ENCODE data around the gene BACE1-AS.

Gene BACE1-AS

DNA sequence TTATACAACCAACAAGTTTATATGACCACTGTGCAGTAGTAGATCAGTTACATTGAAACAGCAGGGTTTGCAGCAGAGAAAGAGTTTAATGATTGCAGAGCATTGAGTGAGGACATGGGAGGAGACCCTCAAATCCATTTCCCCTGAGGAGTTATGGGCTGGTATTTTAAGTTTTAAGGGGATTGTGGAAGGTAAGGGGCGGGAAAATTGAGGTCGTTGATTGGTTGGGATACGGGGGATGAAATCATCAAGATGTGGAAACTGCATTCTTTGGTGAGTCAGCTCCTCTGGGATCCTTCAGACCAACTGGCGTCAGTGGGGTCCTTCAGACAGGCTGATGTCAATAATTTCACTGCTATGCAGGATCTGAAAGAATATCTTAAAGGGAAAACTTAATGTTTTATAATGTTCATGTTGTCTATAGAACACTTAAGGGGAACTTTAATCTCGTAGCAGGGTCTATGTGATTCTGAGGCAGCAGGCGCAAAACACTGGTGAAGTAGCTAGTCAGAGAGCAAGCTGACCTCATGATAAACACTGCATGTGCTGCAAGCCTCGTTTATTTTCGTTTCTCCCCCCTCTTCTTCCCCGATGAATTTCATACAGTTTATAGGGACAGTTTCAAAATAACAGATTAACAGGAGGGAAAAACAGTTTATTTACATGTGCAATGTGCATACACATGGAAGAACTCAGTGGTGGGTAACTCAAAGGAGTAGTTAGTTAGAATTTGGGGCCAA, 17.4 kb upstream of the BACE1-AS start:
- no peaks in the 10 kb centered on the region for H3K9me3 Mint-ChIP-seq
- peaks cover 10 to 15% of the 10 kb centered on the region in 2 donors for H3K4me1 Mint-ChIP-seq (ENCODE audit: low read depth in 2 of 2)
- H3K27ac Mint-ChIP-seq = peak overlapping the region in 1 of 2 donors; percentile 20
- DNase-seq (no peak), ATAC-seq (replicated peaks) (no peak)
- H3K36me3 Mint-ChIP-seq (ENCODE audit: insufficient read depth) = peaks cover under 1% of the 10 kb centered on the region
- no peak overlapping the region for H3K4me3 Mint-ChIP-seq
- no peaks in the 10 kb centered on the region for H3K27me3 Mint-ChIP-seq

DNA sequence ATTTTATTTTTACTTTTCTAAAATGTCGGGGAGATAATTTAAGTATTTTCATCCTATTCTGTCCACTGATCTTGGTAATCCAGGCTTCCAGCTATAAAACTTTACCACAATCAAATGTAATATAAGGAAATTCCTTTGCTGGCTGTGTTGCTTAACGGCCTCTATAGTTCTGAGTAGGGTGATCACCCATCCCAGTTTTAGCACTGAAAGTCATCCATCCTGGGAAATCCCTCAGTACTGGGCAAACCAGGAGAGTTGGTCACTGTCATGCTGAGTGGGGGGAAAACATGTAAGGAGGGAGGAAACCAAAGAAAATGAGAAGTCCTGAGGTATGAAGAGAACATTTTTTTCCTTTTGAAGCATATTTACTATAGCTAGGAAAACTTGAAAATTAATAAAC, 12.8 kb upstream of the BACE1-AS start:
- Mint-ChIP-seq H3K36me3 (ENCODE audit: insufficient read depth) (peaks cover 22% of the 10 kb centered on the region), H3K27ac (peak overlapping the region in 1 of 2 donors; percentile 90), H3K4me1 (ENCODE audit: low read depth in 2 of 2) (peaks cover 24 to 32% of the 10 kb centered on the region in 2 donors), H3K4me3 (no peak overlapping the region), H3K9me3 (no peaks in the 10 kb centered on the region), H3K27me3 (no peaks in the 10 kb centered on the region)
- no peak for DNase-seq
- ATAC-seq (replicated peaks) = no peak

DNA sequence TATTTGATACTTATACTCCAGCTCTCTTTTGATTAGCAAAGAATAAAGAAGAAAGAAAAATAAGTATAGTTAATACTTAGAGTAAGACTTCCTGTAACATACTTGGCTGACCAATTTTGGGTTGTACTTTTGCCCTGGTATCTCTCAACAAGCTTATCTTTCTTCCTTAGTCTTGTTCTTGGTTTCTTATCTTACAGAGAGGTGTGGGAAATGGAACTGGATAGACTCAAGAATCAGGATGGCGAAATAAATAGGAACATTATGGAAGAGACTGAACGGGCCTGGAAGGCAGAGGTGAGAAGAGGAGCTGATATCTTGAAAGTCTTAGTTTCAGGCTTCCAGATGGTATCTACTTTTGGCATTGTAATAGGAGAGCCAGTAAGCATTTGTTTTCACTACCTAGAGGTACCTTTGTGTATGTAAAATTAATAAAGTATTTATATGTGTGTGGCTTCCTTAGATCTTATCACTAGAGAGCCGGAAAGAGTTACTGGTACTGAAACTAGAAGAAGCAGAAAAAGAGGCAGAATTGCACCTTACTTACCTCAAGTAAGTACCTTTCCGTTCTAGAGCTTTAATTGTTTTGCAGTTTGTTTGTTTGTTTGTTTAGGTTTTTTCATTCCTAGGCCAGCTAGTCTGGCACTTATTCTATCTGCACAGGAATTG, 11.3 kb upstream of the BACE1-AS start:
- Mint-ChIP-seq H3K4me3 (peak overlapping the region; percentile 68 to 76), H3K27me3 (no peaks in the 10 kb centered on the region), H3K4me1 (ENCODE audit: low read depth in 2 of 2) (peaks cover 22 to 32% of the 10 kb centered on the region in 2 donors), H3K36me3 (ENCODE audit: insufficient read depth) (peaks cover 35% of the 10 kb centered on the region), H3K9me3 (no peaks in the 10 kb centered on the region), H3K27ac (peak overlapping the region; percentile 90 to 92)
- ATAC-seq (replicated peaks) = peak; percentile 69
- no peak for DNase-seq

DNA sequence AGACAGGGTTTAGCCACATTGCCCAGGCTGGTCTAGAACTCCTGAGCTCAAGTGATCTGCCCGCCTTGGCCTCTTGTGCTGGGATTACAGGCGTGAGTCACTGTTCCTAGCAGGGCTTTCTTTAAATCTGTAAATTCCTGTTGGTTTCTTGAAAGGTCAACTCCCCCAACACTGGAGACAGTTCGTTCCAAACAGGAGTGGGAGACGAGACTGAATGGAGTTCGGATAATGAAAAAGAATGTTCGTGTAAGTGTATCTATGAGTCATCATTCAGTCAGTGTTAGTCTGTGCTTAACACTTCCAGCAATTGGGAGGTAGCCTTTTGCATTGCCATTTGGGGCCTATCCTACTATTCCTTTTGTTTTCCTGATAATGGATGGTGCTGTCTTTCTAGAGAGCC, 10.0 kb upstream of the BACE1-AS start:
- H3K27ac Mint-ChIP-seq = peak overlapping the region; percentile 46 to 90
- no peak for ATAC-seq (replicated peaks)
- no peaks in the 10 kb centered on the region for H3K9me3 Mint-ChIP-seq
- DNase-seq = no peak
- peaks cover 35% of the 10 kb centered on the region for H3K36me3 Mint-ChIP-seq (ENCODE audit: insufficient read depth)
- H3K4me3 Mint-ChIP-seq = peak overlapping the region; percentile 68 to 76
- H3K4me1 Mint-ChIP-seq (ENCODE audit: low read depth in 2 of 2) = peaks cover 16 to 22% of the 10 kb centered on the region in 2 donors
- H3K27me3 Mint-ChIP-seq = no peaks in the 10 kb centered on the region

DNA sequence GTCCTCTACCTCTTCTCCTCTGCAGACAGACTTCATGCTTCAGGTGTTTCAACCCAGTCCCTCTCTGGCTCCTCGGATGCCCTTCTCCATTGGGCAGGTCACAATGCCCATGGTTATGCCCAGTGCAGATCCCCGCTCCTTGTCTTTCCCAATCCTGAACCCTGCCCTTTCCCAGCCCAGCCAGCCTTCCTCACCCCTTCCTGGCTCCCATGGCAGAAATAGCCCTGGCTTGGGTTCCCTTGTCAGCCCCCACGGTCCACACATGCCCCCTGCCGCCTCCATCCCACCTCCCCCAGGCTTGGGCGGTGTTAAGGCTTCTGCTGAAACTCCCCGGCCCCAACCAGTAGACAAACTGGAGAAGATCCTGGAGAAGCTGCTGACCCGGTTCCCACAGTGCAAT, 9.3 kb upstream of the BACE1-AS start:
- Mint-ChIP-seq H3K4me3 (peak overlapping the region; percentile 68 to 76), H3K4me1 (ENCODE audit: low read depth in 2 of 2) (peaks cover 16 to 22% of the 10 kb centered on the region in 2 donors), H3K27ac (peak overlapping the region; percentile 62 to 86), H3K9me3 (no peaks in the 10 kb centered on the region), H3K36me3 (ENCODE audit: insufficient read depth) (peaks cover 35% of the 10 kb centered on the region), H3K27me3 (no peaks in the 10 kb centered on the region)
- ATAC-seq (replicated peaks) (no peak), DNase-seq (no peak)

DNA sequence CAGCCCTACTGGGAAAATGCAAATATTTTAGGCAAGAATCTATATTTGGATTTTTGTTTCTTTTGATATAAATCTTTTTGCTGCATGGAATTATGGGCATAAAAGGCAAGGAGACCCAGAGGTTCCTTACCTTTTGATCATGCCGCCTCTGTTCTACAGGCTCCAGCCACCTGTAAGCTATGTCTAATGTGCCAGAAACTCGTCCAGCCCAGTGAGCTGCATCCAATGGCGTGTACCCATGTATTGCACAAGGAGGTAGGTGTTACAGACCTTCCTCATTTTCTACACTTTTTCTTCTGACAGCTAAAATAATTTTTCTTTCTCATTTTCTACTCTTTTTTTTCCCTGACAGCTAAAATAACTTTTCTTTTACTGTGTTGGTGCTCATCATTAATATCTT, 8.2 kb upstream of the BACE1-AS start:
- Mint-ChIP-seq H3K27me3 (no peaks in the 10 kb centered on the region), H3K4me1 (ENCODE audit: low read depth in 2 of 2) (peaks cover 16 to 29% of the 10 kb centered on the region in 2 donors), H3K27ac (peak overlapping the region; percentile 41 to 86), H3K9me3 (no peaks in the 10 kb centered on the region), H3K4me3 (no peak overlapping the region), H3K36me3 (ENCODE audit: insufficient read depth) (peaks cover 35% of the 10 kb centered on the region)
- ATAC-seq (replicated peaks) = no peak
- DNase-seq = no peak

DNA sequence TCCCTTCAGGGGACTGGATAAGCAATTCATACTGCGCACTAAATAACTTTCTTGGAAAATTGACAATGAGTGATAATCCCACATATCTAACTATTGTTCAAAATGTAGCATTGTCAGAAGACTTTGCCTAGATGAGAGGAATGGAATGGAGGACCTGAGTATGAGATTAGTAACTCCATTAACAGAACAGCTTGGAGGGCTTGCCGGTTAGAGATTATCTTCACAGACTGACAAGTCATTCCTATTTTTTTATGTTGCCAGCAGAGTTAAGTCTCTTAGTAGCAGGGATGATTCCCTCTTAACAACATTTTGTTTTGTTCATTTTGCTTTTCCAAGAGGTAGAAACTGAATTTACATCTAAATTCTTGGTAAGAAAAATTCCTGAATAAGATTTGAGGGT, 7.1 kb upstream of the BACE1-AS start:
- Mint-ChIP-seq H3K9me3 (no peaks in the 10 kb centered on the region), H3K27me3 (no peaks in the 10 kb centered on the region), H3K36me3 (ENCODE audit: insufficient read depth) (peaks cover 35% of the 10 kb centered on the region), H3K4me3 (no peak overlapping the region), H3K4me1 (ENCODE audit: low read depth in 2 of 2) (peaks cover 15 to 34% of the 10 kb centered on the region in 2 donors), H3K27ac (no peak overlapping the region)
- DNase-seq (no peak), ATAC-seq (replicated peaks) (no peak)

DNA sequence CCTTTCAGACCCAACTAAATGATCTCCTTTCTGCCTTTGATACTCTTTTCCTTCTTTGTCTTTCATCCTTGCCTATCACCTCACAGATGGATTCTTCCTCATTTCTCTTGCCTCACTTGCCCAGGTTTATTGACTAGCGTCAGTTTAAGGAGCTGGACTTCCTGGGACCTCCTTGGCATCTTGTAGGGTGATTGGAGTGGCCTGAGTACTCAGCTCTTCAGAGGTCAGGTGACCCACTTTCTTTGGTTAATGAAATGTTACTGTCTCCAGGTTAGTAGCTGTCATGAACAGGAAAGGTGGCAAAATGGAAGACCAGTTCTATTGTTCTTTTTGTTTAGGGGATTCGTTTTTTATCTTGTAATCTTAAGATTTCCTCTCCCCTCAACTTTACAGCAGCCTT, 4.6 kb upstream of the BACE1-AS start:
- H3K9me3 Mint-ChIP-seq = no peaks in the 10 kb centered on the region
- DNase-seq = no peak
- ATAC-seq (replicated peaks) = no peak
- no peaks in the 10 kb centered on the region for H3K27me3 Mint-ChIP-seq
- peaks cover 4 to 22% of the 10 kb centered on the region in 2 donors for H3K4me1 Mint-ChIP-seq (ENCODE audit: low read depth in 2 of 2)
- H3K4me3 Mint-ChIP-seq = no peak overlapping the region
- H3K27ac Mint-ChIP-seq = peak overlapping the region; percentile 5 to 19
- peaks cover 28% of the 10 kb centered on the region for H3K36me3 Mint-ChIP-seq (ENCODE audit: insufficient read depth)

DNA sequence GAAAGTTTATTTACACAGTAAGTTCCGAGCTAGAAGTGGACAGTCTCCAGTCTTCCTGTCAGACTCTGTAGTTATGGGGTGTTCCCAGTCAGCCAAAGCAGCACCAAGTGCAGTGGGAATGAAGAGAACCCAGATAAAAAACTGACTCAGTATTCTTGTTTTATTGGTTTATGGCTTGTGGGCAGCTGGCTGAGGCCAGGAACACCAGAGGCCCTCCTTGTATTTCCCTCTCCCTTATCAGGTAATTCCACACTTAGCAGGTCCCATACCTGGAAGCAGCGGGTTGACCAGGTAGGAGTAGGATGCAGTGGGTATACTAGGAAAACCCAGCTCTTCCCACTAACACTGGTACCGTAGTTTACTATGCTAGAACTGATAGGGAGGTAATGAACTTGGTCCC, 3.5 kb upstream of the BACE1-AS start:
- Mint-ChIP-seq H3K27me3 (no peaks in the 10 kb centered on the region), H3K4me1 (ENCODE audit: low read depth in 2 of 2) (peaks cover 0 to 14% of the 10 kb centered on the region in 2 donors), H3K27ac (peak overlapping the region; percentile 19 to 83), H3K4me3 (no peak overlapping the region), H3K36me3 (ENCODE audit: insufficient read depth) (peaks cover 20% of the 10 kb centered on the region), H3K9me3 (no peaks in the 10 kb centered on the region)
- DNase-seq (no peak), ATAC-seq (replicated peaks) (no peak)

DNA sequence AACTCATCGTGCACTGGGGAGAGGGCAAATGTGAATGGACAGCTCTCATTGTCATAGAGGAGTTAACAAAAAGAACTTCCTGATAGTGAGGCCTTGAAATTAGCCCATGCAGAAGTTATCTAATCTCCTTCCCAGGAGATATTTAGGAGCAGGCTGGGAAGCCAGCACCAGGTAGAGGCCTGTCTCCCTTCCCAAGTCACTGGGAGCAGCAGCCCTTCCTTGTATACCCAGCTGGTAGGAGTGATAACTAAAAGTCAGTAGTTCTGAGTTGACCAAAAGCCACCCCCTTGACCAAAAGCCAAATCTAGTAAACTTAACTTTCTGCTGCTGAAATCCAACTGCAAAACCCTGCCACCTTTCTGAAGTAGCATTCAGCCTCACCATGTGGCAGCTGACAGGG, 1.4 kb upstream of the BACE1-AS start:
- ATAC-seq (replicated peaks) (no peak), DNase-seq (no peak)
- H3K36me3 Mint-ChIP-seq (ENCODE audit: insufficient read depth) = no peaks in the 10 kb centered on the region
- no peaks in the 10 kb centered on the region for H3K27me3 Mint-ChIP-seq
- H3K9me3 Mint-ChIP-seq = no peaks in the 10 kb centered on the region
- H3K27ac Mint-ChIP-seq = peak overlapping the region in 1 of 2 donors; percentile 25
- H3K4me1 Mint-ChIP-seq (ENCODE audit: low read depth in 2 of 2) = peaks cover 0 to 12% of the 10 kb centered on the region in 2 donors
- H3K4me3 Mint-ChIP-seq = no peak overlapping the region

DNA sequence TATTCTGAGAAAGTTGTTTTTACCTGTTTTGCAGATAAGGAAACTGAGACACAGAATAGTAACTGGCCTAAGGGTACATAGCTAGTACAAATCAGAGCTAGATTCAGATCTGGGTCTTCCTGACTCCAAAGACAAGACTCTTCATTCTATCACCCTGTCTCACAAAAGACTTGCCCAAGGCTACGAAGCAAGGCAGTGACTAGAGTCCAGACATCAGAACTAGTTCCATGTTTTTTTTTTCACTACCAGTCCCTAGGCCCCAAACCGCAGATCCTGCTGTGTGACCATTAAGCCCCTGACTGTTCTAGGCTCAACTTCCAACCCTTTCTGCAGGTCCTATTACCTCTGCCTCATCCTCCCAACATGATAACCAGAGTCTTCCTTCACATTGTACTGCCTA, 1.5 kb downstream of the BACE1-AS start:
- Mint-ChIP-seq H3K4me3 (no peak overlapping the region), H3K27ac (no peak overlapping the region), H3K4me1 (ENCODE audit: low read depth in 2 of 2) (peaks cover 0 to 8% of the 10 kb centered on the region in 2 donors), H3K27me3 (no peaks in the 10 kb centered on the region), H3K36me3 (ENCODE audit: insufficient read depth) (no peaks in the 10 kb centered on the region), H3K9me3 (no peaks in the 10 kb centered on the region)
- no peak for ATAC-seq (replicated peaks)
- no peak for DNase-seq

DNA sequence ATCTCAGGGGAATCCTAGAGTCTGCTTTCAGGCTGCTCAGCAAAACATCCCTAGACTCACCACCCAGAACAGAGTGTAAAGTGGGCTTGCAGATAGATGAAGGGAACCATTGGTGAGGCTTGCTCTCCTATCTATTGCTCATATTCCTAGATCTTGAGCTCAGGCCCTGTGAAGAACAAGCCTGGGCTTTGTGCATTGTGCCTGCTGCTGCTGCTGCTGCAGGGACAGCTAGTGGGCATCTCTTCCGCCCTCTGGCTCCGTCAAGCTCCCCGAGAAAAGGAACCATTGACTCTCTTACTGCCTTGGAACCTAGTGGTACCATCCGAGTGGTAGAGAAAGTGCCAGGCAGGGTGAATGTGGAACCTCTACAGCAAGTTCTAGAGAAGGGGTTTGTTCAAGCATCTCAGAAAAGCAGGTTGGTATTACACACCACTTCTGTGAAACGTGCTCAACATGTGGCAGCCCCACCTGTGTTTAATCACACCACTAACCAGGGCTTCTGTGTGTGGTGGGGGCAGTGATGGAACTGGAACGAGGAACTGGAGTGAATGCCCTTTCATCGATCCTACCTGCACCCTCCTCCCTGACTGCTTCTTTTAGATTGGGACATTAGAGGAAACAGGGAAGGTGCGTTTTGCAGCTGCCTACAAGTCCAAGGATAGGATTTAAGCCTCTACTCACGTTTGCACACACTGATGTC, 4.4 kb downstream of the BACE1-AS start:
- Mint-ChIP-seq H3K36me3 (ENCODE audit: insufficient read depth) (no peaks in the 10 kb centered on the region), H3K27ac (no peak overlapping the region), H3K9me3 (no peaks in the 10 kb centered on the region), H3K4me3 (no peak overlapping the region), H3K4me1 (ENCODE audit: low read depth in 2 of 2) (peaks cover 0 to under 1% of the 10 kb centered on the region in 2 donors), H3K27me3 (peaks cover 2 to 7% of the 10 kb centered on the region in 2 donors)
- DNase-seq (no peak), ATAC-seq (replicated peaks) (no peak)

DNA sequence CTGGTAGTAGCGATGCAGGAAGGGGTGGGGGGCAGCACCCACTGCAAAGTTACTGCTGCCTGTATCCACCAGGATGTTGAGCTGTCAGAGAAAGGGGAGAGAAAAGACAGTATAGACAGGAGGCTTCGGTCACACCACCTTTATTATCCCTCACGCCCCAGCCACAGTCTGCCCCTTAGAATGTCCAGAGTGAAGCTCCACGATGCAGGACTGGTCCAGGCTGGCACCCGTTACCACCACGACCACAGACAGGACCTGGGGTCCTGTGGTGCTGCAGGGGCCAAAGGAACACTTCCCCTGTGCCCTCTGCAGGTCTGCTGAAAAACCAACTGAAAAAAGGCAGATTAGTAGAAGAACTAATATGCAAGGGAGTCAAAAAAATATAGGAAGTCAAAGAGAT, 5.7 kb downstream of the BACE1-AS start:
- no peaks in the 10 kb centered on the region for H3K36me3 Mint-ChIP-seq (ENCODE audit: insufficient read depth)
- H3K4me3 Mint-ChIP-seq = no peak overlapping the region
- DNase-seq (no peak), ATAC-seq (replicated peaks) (no peak)
- H3K27ac Mint-ChIP-seq = no peak overlapping the region
- H3K27me3 Mint-ChIP-seq = peaks cover 14 to 20% of the 10 kb centered on the region in 2 donors
- peaks cover 0 to 5% of the 10 kb centered on the region in 2 donors for H3K4me1 Mint-ChIP-seq (ENCODE audit: low read depth in 2 of 2)
- H3K9me3 Mint-ChIP-seq = no peaks in the 10 kb centered on the region
